H1 (cell line): Measurements from ENCODE around the gene KLHL14. TPM values are rescaled to one million over a fixed set of nuclear protein-coding genes. Genes with fewer than 3 reads are reported as not detected.

ENCODE experiments used
- CHD1 ChIP-seq: IDR thresholded peaks from 2 replicates; pipeline ENCODE4 v1.6.1; 2012; ENCODE audit warnings: low read depth, low read length, improper control_type of control experiment
- KDM1A ChIP-seq: fragments of 200-600, 300-600 bp; sonication (generic); IDR thresholded peaks from 2 replicates; pipeline ENCODE4 v1.7.1; 2016; ENCODE audit warnings: mild to moderate bottlenecking, low read length, borderline replicate concordance
- KDM5A ChIP-seq: fragments of 200-600 bp; IDR thresholded peaks from 2 replicates; pipeline ENCODE4 v1.7.1; 2012; ENCODE audit warnings: mild to moderate bottlenecking, low read length, inconsistent platforms, mixed read lengths
- polyA plus RNA-seq, 7 experiments: library from polyadenylated mRNA; depleted of rRNA in 3 of 7; stranded (reverse) in 5 of 7; unstranded in 2 of 7; fragments of >200 nt in 5 of 7; fragments of 200-250 nt in 2 of 7; gene quantifications; 1 replicate in 5 of 7; 2 replicates in 1 of 7; 4 replicates in 1 of 7; pipeline versions ENCODE4 v1.2.1 to v1.2.3, GENCODE V29; 2011 to 2013; ENCODE audit warnings: missing spikeins in 2 of 7, mixed read lengths in 2 of 7
- total RNA-seq: library from RNA; stranded (reverse); fragmentation: NEBNext Ultra II Directional; extraction: Animal tissue kit (Norgen Biotek cat#: 25700); gene quantifications from 2 replicates; pipeline ENCODE4 v1.2.1, GENCODE V29; 2021

KLHL14 gene
- total and polyA plus RNA-seq, 2 of the 8 experiments (the other 6 are each of a cell fraction or from before 2014, with no cell fraction given) = 1.1 to 1.2 TPM

DNA sequence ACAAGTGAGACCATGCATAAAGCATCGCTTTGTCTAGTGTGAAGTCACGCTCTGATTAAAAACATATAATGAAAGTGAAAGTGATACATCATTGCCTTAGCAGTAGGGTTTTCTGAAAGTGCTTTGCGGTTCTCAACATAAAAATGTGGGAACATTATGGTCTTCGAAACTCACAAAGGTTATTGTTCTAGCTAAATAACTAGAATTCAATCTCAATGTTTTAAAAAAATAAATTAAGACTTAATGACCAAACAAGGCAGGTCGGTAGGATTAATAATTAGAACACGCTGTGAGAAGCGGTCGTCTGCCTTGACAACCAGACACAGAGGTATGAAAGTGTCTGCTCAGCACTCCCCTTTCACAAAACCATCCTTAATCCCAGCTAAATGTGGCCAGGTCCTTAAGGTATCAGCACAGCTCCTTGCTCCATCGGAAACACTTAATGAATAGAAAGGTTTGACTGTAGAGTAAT lies 42.2 kb downstream of the KLHL14 start (continued):
- TF ChIP-seq CHD1 (no peak), KDM5A (no peak), KDM1A (no peak)
